Duodenal mucosa (tissue), 2 donors: ENCODE measurements around the gene MAGI2.

ENCODE experiments used
- H3K27ac ChIP-seq: one replicate; pipeline ENCODE4 v1.7.0; 2013; ENCODE audit warnings: low read depth, low read length
- H3K27me3 ChIP-seq, 2 donors: one replicate each; pipeline ENCODE4 v1.7.0; 2013; ENCODE audit warnings: low read length in 2 of 2, control low read depth in 1 of 2; ENCODE audit not compliant: insufficient read depth in 2 of 2, control insufficient read depth in 1 of 2
- H3K36me3 ChIP-seq, 2 donors: one replicate each; pipeline ENCODE4 v1.7.0; 2013; ENCODE audit warnings: low read length in 2 of 2, control low read depth in 1 of 2; ENCODE audit not compliant: insufficient read depth in 2 of 2, control insufficient read depth in 1 of 2
- H3K4me1 ChIP-seq, 2 donors: one replicate each; pipeline ENCODE4 v1.7.0; 2013; ENCODE audit warnings: low read length in 2 of 2, control low read depth in 1 of 2; ENCODE audit not compliant: insufficient read depth in 2 of 2, control insufficient read depth in 1 of 2
- H3K4me3 ChIP-seq, 2 donors: one replicate each; pipeline ENCODE4 v1.7.0; 2013; ENCODE audit warnings: low read length in 2 of 2, low read depth in 1 of 2
- H3K9ac ChIP-seq, 2 donors: one replicate each; pipeline ENCODE4 v1.7.0; 2013; ENCODE audit warnings: low read length in 2 of 2, low read depth in 1 of 2
- H3K9me3 ChIP-seq, 2 donors: one replicate each; pipeline ENCODE4 v1.7.0; 2013; ENCODE audit warnings: low read length in 2 of 2, control low read depth in 1 of 2; ENCODE audit not compliant: control insufficient read depth in 1 of 2

The MAGI2 gene

DNA sequence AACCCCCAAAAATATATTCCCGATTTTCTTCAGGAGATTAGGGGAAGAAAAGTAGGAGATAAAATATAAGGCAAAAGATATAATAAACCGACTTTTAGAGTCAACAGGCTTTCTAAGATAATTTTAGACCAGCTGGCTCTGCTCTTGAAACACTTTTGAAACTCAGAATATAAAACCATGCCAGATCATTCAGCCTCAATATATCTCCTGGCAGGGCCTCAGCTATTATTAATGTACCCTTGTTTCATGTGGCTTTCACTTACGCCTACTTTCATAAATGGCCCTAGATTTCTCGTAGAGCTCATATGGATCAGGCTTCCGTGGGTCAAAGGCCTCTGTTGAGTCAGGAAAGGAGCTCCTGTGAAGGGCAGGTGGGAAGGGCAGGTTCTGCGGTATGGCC lies 1258.9 kb downstream of the MAGI2 start:
- H3K27ac ChIP-seq, result no peak overlapping the region

GRCh38 chr7:78191475-78192079 lies 1261.9 kb downstream of the MAGI2 start:
- H3K4me3 ChIP-seq, result no peak overlapping the region
- no peaks in the 10 kb centered on the region for H3K27me3 ChIP-seq
- H3K4me1 ChIP-seq, result peaks cover 0 to 11% of the 10 kb centered on the region in 2 donors
- H3K9me3 ChIP-seq, result no peaks in the 10 kb centered on the region
- H3K36me3 ChIP-seq, result no peaks in the 10 kb centered on the region
- H3K27ac ChIP-seq, result no peak overlapping the region
- H3K9ac ChIP-seq, result no peak overlapping the region

More for the DNA sequence above, 1258.9 kb downstream of the MAGI2 start:
- Histone ChIP-seq H3K36me3 (no peaks in the 10 kb centered on the region), H3K9ac (no peak overlapping the region), H3K4me3 (no peak overlapping the region), H3K4me1 (peaks cover 0 to 6% of the 10 kb centered on the region in 2 donors), H3K27me3 (no peaks in the 10 kb centered on the region), H3K9me3 (no peaks in the 10 kb centered on the region)

- Histone ChIP-seq H3K27ac (no peak overlapping the region), H3K4me1 (peaks cover 0 to 11% of the 10 kb centered on the region in 2 donors), H3K36me3 (no peaks in the 10 kb centered on the region), H3K27me3 (no peaks in the 10 kb centered on the region), H3K9me3 (no peaks in the 10 kb centered on the region), H3K4me3 (no peak overlapping the region), H3K9ac (no peak overlapping the region)
These were observed 1263.7 kb downstream of the MAGI2 start for GRCh38 chr7:78189762-78190161.

- Histone ChIP-seq H3K4me1 (peaks cover 0 to 11% of the 10 kb centered on the region in 2 donors), H3K9ac (no peak overlapping the region), H3K36me3 (no peaks in the 10 kb centered on the region), H3K27me3 (no peaks in the 10 kb centered on the region), H3K4me3 (no peak overlapping the region), H3K27ac (no peak overlapping the region), H3K9me3 (no peaks in the 10 kb centered on the region)
These were observed 1268.2 kb downstream of the MAGI2 start for GRCh38 chr7:78185149-78185745.

- peaks cover 0 to 2% of the 10 kb centered on the region in 2 donors for H3K4me1 ChIP-seq
- no peaks in the 10 kb centered on the region for H3K27me3 ChIP-seq
- H3K9me3 ChIP-seq, result no peaks in the 10 kb centered on the region
- H3K27ac ChIP-seq, result no peak overlapping the region
- H3K4me3 ChIP-seq, result no peak overlapping the region
- no peaks in the 10 kb centered on the region for H3K36me3 ChIP-seq
- no peak overlapping the region for H3K9ac ChIP-seq
These were observed 1269.2 kb downstream of the MAGI2 start for GRCh38 chr7:78184299-78184698.

- no peak overlapping the region for H3K27ac ChIP-seq
- no peaks in the 10 kb centered on the region for H3K36me3 ChIP-seq
These were observed 1273.5 kb downstream of the MAGI2 start for GRCh38 chr7:78179827-78180477.

DNA sequence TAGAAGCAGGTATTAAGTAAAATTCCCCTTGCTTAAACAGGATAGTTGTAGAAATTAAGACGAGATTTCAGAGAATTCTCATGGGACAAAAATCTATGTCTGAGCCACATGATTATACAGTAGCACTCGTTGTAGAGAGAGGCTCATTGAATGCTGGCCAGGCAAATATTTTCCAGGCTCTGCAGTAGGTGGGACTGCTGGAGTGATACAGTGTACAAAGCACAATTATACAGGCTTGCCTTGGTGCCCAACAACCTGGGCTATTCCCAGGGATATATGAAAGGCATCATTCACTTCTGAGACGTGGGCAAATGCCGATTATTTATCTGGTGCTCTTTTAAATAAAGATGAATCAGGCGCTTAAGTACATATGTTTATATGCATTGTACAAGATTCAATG lies 1274.3 kb downstream of the MAGI2 start:
- H3K9me3 ChIP-seq, result no peaks in the 10 kb centered on the region
- no peaks in the 10 kb centered on the region for H3K4me1 ChIP-seq
- H3K9ac ChIP-seq, result no peak overlapping the region
- H3K36me3 ChIP-seq, result no peaks in the 10 kb centered on the region
- no peaks in the 10 kb centered on the region for H3K27me3 ChIP-seq
- no peak overlapping the region for H3K27ac ChIP-seq
- H3K4me3 ChIP-seq, result no peak overlapping the region

More at GRCh38 chr7:78179827-78180477, 1273.5 kb downstream of the MAGI2 start:
- Histone ChIP-seq H3K4me3 (no peak overlapping the region), H3K9ac (no peak overlapping the region), H3K4me1 (no peaks in the 10 kb centered on the region), H3K9me3 (no peaks in the 10 kb centered on the region), H3K27me3 (no peaks in the 10 kb centered on the region)

DNA sequence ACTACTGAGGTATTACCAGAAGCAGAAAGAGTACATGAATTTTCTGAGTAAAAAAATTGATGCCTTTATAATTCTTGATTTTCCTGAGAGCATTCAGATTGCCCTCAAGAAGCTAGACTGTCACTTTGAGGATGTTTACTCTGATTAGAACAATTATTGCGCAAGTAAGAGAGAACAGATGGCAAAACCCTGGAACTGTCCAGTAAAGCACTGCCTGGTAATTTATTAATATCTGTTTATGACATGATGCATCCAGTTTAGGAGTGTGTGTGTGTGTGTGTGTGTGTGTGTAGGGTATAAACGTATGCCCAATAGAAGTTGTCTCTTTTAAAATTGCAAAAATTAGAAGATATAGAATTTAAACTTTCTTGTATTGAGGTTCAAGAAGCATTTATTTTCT lies 1275.1 kb downstream of the MAGI2 start:
- Histone ChIP-seq H3K27me3 (no peaks in the 10 kb centered on the region), H3K4me1 (no peaks in the 10 kb centered on the region), H3K9me3 (no peaks in the 10 kb centered on the region), H3K9ac (no peak overlapping the region), H3K4me3 (no peak overlapping the region), H3K27ac (no peak overlapping the region), H3K36me3 (no peaks in the 10 kb centered on the region)

- no peaks in the 10 kb centered on the region for H3K9me3 ChIP-seq
- H3K27ac ChIP-seq, result no peak overlapping the region
- no peaks in the 10 kb centered on the region for H3K36me3 ChIP-seq
- H3K4me1 ChIP-seq, result no peaks in the 10 kb centered on the region
- H3K9ac ChIP-seq, result no peak overlapping the region
- H3K4me3 ChIP-seq, result no peak overlapping the region
- no peaks in the 10 kb centered on the region for H3K27me3 ChIP-seq
These were observed 1277.3 kb downstream of the MAGI2 start for GRCh38 chr7:78176171-78176570.

DNA sequence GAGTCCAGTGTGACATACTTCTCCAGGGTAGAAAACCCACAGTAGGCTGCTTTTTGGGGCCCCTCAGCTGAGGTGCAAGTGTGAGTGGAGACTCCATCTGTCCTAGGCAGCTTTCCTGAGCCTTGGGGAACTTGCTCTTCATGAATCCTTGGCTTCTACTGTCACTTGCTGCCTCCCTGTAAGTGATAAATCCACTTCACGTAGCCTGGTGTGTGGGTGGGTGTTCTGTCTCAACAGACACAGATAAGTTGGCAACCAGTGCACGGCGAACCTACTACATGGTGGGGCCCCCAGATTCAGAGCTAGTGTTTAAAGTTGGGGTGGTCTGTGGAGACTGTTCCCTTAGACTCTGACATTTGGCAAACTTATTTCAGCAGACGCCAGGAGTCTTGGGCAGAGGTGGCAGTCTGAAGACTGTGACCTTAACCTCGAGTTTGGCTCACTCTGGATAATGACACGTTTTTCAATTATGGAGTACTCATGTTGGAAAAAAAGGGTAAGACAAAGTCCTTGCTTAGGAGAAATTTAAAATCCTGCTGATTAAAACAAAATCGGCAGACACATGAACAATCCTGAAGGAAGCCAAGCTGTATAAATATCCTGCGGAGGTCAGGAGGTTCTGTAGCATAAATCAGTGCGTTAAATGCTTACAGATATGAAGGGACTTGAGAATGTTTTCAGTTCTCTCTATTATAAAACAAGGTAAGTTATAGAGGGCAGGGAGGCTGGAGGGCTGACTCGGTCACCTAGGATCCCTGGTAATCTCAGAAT lies 1278.0 kb downstream of the MAGI2 start:
- H3K4me1 ChIP-seq, result no peaks in the 10 kb centered on the region
- H3K27me3 ChIP-seq, result no peaks in the 10 kb centered on the region
- no peaks in the 10 kb centered on the region for H3K36me3 ChIP-seq
- no peak overlapping the region for H3K4me3 ChIP-seq
- H3K27ac ChIP-seq, result no peak overlapping the region
- no peaks in the 10 kb centered on the region for H3K9me3 ChIP-seq
- no peak overlapping the region for H3K9ac ChIP-seq
